HEK293 (cell line): ENCODE measurements around the gene UBTD1.

ENCODE experiments used
- HOXA7 ChIP-seq: sonication (generic); formaldehyde crosslinking; IDR thresholded peaks from 2 replicates; pipeline ENCODE4 v1.8.1; 2022; ENCODE audit warnings: missing genetic modification reagents, borderline replicate concordance
- YY1 ChIP-seq: fragments of 450-650 bp; formaldehyde crosslinking; IDR thresholded peaks from 2 replicates; pipeline ENCODE4 v1.5.1; 2018; ENCODE audit warnings: missing biosample characterization, missing genetic modification characterization
- ZBTB20 ChIP-seq: fragments of 450-650 bp; formaldehyde crosslinking; IDR thresholded peaks from 2 replicates; pipeline ENCODE4 v1.5.1; 2016; ENCODE audit warnings: missing biosample characterization, missing genetic modification characterization
- ZFP3 ChIP-seq: fragments of 450-650 bp; formaldehyde crosslinking; IDR thresholded peaks from 2 replicates; pipeline ENCODE4 v1.5.1; 2016; ENCODE audit warnings: low read depth, missing biosample characterization, missing genetic modification characterization
- ZNF24 ChIP-seq: fragments of 450-650 bp; formaldehyde crosslinking; IDR thresholded peaks from 2 replicates; pipeline ENCODE4 v1.5.1; 2016; ENCODE audit warnings: missing biosample characterization, missing genetic modification characterization
- ZNF292 ChIP-seq: fragments of 450-650 bp; formaldehyde crosslinking; IDR thresholded peaks from 2 replicates; pipeline ENCODE4 v1.5.1; 2016; ENCODE audit warnings: low read depth, missing biosample characterization, missing genetic modification characterization, borderline replicate concordance
- ZNF585B ChIP-seq: fragments of 450-650 bp; formaldehyde crosslinking; IDR thresholded peaks from 2 replicates; pipeline ENCODE4 v1.5.1; 2016; ENCODE audit warnings: missing biosample characterization, missing genetic modification characterization
- ZNF76 ChIP-seq: fragments of 450-650 bp; formaldehyde crosslinking; IDR thresholded peaks from 2 replicates; pipeline ENCODE4; 2016; ENCODE audit warnings: low read depth, missing biosample characterization, missing genetic modification characterization, borderline replicate concordance
- ZNF776 ChIP-seq: fragments of 450-650 bp; formaldehyde crosslinking; IDR thresholded peaks from 2 replicates; pipeline ENCODE4 v1.5.0; 2017; ENCODE audit warnings: missing biosample characterization, missing genetic modification characterization, borderline replicate concordance
- ZNF777 ChIP-seq: fragments of 450-650 bp; formaldehyde crosslinking; IDR thresholded peaks from 2 replicates; pipeline ENCODE4 v1.5.1; 2017; ENCODE audit warnings: missing biosample characterization, missing genetic modification characterization, borderline replicate concordance
- ZSCAN16 ChIP-seq: fragments of 450-650 bp; formaldehyde crosslinking; IDR thresholded peaks from 2 replicates; pipeline ENCODE4 v1.5.1; 2016; ENCODE audit warnings: missing biosample characterization, missing genetic modification characterization
- TF ChIP-seq, protein P1 (sequence below): fragments of 450-650 bp; formaldehyde crosslinking; IDR thresholded peaks from 2 replicates; pipeline ENCODE4 v1.5.1; 2016; ENCODE audit warnings: missing biosample characterization, missing genetic modification characterization
- TF ChIP-seq, protein P2 (sequence below): fragments of 450-650 bp; formaldehyde crosslinking; IDR thresholded peaks from 2 replicates; pipeline ENCODE4 v1.5.1; 2016; ENCODE audit warnings: missing biosample characterization, missing genetic modification characterization
- TF ChIP-seq, protein P3 (sequence below): fragments of 450-650 bp; formaldehyde crosslinking; IDR thresholded peaks from 2 replicates; pipeline ENCODE4 v1.5.1; 2017; ENCODE audit warnings: missing biosample characterization, missing genetic modification characterization

DNA sequence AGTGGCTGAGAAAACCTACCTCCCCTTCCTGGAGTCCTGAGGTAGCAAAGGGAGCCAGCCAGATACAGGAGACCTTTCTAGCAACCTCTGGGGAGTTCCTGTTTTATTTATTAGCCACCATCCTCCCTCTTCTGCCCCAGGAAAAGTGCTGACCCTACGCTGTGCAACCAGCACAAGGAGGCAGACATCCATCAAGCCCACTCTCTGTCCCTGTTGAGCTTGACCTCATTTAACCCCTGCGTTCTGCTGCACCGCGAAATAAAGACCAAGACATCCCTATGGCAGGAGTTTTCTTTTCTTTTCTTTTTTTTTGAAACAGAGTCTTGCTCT lies 48.5 kb downstream of the UBTD1 start:
- TF ChIP-seq ZNF776 (tag by site-specific recombination) (no peak), ZBTB20 (tag by site-specific recombination) (no peak), ZSCAN16 (tag by site-specific recombination) (no peak), ZNF24 (no peak), ZNF292 (tag by site-specific recombination) (no peak), ZNF777 (tag by site-specific recombination) (no peak), YY1 (no peak), ZNF585B (tag by site-specific recombination) (no peak), ZNF76 (tag by site-specific recombination) (no peak), ZFP3 (tag by site-specific recombination) (no peak), HOXA7 (CRISPR knock-in tag) (no peak)
- TF ChIP-seq, protein P1, sequence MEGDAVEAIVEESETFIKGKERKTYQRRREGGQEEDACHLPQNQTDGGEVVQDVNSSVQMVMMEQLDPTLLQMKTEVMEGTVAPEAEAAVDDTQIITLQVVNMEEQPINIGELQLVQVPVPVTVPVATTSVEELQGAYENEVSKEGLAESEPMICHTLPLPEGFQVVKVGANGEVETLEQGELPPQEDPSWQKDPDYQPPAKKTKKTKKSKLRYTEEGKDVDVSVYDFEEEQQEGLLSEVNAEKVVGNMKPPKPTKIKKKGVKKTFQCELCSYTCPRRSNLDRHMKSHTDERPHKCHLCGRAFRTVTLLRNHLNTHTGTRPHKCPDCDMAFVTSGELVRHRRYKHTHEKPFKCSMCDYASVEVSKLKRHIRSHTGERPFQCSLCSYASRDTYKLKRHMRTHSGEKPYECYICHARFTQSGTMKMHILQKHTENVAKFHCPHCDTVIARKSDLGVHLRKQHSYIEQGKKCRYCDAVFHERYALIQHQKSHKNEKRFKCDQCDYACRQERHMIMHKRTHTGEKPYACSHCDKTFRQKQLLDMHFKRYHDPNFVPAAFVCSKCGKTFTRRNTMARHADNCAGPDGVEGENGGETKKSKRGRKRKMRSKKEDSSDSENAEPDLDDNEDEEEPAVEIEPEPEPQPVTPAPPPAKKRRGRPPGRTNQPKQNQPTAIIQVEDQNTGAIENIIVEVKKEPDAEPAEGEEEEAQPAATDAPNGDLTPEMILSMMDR (tag by site-specific recombination), result no peak
- TF ChIP-seq, protein P2, sequence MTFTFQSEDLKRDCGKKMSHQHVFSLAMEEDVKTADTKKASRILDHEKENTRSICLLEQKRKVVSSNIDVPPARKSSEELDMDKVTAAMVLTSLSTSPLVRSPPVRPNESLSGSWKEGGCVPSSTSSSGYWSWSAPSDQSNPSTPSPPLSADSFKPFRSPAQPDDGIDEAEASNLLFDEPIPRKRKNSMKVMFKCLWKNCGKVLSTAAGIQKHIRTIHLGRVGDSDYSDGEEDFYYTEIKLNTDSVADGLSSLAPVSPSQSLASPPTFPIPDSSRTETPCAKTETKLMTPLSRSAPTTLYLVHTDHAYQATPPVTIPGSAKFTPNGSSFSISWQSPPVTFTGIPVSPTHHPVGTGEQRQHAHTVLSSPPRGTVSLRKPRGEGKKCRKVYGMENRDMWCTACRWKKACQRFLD (tag by site-specific recombination), result no peak
- TF ChIP-seq, protein P3, sequence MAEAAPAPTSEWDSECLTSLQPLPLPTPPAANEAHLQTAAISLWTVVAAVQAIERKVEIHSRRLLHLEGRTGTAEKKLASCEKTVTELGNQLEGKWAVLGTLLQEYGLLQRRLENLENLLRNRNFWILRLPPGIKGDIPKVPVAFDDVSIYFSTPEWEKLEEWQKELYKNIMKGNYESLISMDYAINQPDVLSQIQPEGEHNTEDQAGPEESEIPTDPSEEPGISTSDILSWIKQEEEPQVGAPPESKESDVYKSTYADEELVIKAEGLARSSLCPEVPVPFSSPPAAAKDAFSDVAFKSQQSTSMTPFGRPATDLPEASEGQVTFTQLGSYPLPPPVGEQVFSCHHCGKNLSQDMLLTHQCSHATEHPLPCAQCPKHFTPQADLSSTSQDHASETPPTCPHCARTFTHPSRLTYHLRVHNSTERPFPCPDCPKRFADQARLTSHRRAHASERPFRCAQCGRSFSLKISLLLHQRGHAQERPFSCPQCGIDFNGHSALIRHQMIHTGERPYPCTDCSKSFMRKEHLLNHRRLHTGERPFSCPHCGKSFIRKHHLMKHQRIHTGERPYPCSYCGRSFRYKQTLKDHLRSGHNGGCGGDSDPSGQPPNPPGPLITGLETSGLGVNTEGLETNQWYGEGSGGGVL (tag by site-specific recombination), result no peak
